A549 treated with RU486 at 1 μM for 4 hours (cell line): ENCODE data around the gene RCCD1. TPM values are rescaled to one million over a fixed set of nuclear protein-coding genes. Genes with fewer than 3 reads are reported as not detected.

Experiments
- total RNA-seq: library from RNA; stranded (reverse); fragments of 200-300 nt; extraction: Qiagen RNA extraction; gene quantifications from 5 replicates; pipeline ENCODE4 v1.2.3, GENCODE V29; 2022; ENCODE audit warnings: low read depth

The RCCD1 gene
- total RNA-seq = 21.2 to 43.5 TPM (median 33.8 TPM) in 5 replicates

GRCh38 chr15:90954712-90955623 lies at the start of gene RCCD1:
TSS of gene RCCD1 (plus strand) at chr15:90954884. CDS start at chr15:90956735, 1,851 bp downstream.

GRCh38 chr15:90931828-90932659 lies 22.6 kb upstream of the RCCD1 start, which contains the start of gene HDDC3:
TSS of gene HDDC3 (minus strand) at chr15:90932549. CDS start at chr15:90932540, 9 bp downstream.

DNA sequence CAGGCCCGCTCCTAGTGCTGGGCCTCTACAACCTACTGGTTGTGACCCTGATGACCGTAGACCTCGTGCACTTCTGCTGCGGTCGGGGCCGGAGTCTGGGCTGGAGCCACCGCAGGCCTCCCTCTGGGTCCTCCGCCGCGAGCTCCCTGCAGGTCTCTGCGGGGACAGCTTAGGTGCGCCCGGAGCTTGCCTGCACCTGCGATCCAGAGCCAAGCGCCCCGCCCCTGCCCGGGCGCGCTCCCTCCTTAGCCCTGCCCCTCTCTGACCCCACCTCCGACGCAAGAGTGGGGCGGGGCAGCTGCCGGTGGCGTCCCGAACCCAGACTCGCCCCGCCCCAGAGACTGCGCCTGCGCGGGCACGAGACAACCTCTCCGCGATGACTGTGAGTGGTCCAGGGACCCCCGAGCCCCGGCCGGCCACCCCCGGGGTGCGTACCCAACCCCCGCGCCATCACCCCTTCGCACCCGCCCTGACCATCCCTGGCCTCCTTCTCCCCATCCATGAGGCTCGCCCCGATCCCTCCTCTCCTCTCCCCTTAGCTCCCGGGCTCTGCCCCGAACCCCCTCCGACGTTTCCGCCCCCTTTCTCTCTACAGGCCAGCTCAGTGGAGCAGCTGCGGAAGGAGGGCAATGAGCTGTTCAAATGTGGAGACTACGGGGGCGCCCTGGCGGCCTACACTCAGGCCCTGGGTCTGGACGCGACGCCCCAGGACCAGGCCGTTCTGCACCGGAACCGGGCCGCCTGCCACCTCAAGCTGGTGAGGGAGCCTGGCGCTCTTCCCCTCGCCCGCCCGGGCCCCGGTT lies 19.5 kb upstream of the RCCD1 start, which contains the start of gene UNC45A:
TSS of gene UNC45A (plus strand) at position 337 of the 803 bp plus-strand sequence. CDS start at position 377, 40 bp downstream.

GRCh38 chr15:90994417-90995311 lies 40.0 kb downstream of the RCCD1 start, which contains the start of gene PRC1:
TSS of gene PRC1 (minus strand) at chr15:90994535. CDS start at chr15:90994417, 118 bp downstream.

Other genes starting within 250 kb of the RCCD1 start
- gene BLM, start 237.5 kb upstream of the RCCD1 start, total RNA-seq = 10.8 to 15.1 TPM (median 14.0 TPM) in 5 replicates
- 41.1 to 61.8 TPM (median 50.3 TPM) in 5 replicates for gene FURIN, start 86.3 kb upstream of the RCCD1 start, total RNA-seq
- gene FES, start 70.4 kb upstream of the RCCD1 start, total RNA-seq = 0.56 to 0.88 TPM (median 0.64 TPM) in 5 replicates
- gene MAN2A2, start 51.6 kb upstream of the RCCD1 start, total RNA-seq = 21.0 to 29.3 TPM (median 25.3 TPM) in 5 replicates
- gene HDDC3, start 22.3 kb upstream of the RCCD1 start, total RNA-seq = 26.7 to 34.4 TPM (median 32.2 TPM) in 5 replicates
- 55.3 to 57.5 TPM (median 56.8 TPM) in 5 replicates for gene UNC45A, start 19.6 kb upstream of the RCCD1 start, total RNA-seq
- gene PRC1, start 39.7 kb downstream of the RCCD1 start, total RNA-seq = 180 to 253 TPM (median 211 TPM) in 5 replicates
- 12.9 to 16.5 TPM (median 13.9 TPM) in 5 replicates for gene VPS33B, start 67.7 kb downstream of the RCCD1 start, total RNA-seq
- 0.02 to 0.10 TPM (median 0.04 TPM) in 3 of 5 replicates, not detected in the others for gene SV2B, start 145.4 kb downstream of the RCCD1 start, total RNA-seq